ENCODE data around the gene MKKS.

Gene MKKS

GRCh38 chr20:10433623-10434466 lies at the start of gene MKKS:
Gene MKKS, minus strand, starts transcription at chr20:10434222. Its CDS starts 20,708 bp downstream, at chr20:10413514.
- peak; percentile 64 to 66 (median 65) for DNase-seq (ENCODE audit: low read depth in 2 of 3, low spot score in 2 of 3)

DNA sequence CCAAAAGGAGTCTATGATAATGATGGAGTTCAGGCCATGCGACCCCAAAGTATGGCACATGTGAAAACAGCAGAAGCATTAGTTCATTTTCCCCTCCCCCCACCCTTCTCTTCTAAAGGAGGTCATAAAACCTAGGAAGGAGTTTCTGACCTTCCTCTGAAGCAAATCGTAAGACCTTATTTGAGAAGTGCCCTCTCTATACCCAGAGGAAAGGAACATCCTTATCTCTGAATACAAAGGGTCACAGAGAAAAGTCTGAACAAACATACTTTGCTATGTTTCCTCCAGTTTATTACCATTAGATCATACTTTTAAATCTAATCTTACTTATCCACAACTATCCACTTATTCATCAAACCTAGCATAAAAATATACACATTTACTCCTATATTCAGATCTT lies 49.7 kb upstream of the MKKS start:
- DNase-seq (ENCODE audit: low read depth in 2 of 3, low spot score in 2 of 3) = no peak

GRCh38 chr20:10481676-10482075 lies 47.7 kb upstream of the MKKS start:
- DNase-seq (ENCODE audit: low read depth in 2 of 3, low spot score in 2 of 3) = no peak

- no peak for DNase-seq (ENCODE audit: low read depth in 2 of 3, low spot score in 2 of 3)
Observed at GRCh38 chr20:10478930-10479329, 44.9 kb upstream of the MKKS start.

GRCh38 chr20:10478205-10478604 lies 44.2 kb upstream of the MKKS start:
- DNase-seq (ENCODE audit: low read depth in 2 of 3, low spot score in 2 of 3) = no peak

- DNase-seq (ENCODE audit: low read depth in 2 of 3, low spot score in 2 of 3) = no peak
Observed at GRCh38 chr20:10476319-10476724, 42.3 kb upstream of the MKKS start.

DNA sequence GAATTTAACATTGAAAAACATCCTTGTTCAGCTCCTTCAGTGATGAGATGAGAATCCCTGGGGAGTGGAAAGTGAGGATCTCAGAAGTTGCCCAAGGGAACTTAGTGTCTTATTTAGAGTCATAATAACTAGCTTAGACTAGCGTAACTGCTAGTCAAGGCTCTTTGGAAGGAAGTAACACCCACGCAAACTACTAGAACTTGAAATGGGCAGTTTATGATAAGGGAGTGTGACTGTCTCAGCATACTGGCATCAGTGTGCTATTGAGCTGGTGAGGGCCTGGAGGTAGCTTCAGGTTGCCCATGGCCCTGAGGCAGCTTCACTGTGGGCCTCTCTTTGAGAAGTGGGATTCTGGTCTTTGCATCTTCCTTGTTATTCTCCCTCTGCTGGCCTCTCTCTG lies 41.2 kb upstream of the MKKS start:
- DNase-seq (ENCODE audit: low read depth in 2 of 3, low spot score in 2 of 3) = no peak

DNA sequence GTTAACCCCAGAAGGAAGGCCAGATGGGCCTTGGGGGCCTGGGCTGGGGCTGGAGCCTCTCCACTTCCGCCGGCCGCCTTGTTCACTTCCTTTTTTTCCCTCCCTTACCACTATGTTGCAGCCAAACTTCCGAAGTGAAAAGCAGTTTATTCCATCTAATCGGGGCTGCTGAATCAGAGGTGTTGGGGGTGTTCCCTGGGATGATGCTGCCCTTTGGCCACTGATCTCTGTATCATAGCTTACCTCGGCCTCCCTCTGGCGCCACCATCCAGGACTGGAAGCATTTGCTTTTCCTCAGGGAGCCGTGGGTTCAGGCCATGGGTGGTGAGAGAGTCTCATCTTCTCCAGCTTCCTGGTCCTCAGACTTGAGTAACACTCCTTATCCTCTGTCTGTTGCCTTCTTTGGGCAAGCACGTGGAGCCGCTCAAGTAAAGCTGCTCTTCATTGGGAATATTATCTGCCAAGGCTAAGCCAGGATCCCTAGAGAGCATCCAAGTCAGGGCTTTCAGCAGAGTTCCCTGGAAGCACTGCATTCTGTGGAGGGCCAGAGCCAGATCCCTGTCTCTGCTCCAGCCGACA lies 40.7 kb upstream of the MKKS start:
- DNase-seq (ENCODE audit: low read depth in 2 of 3, low spot score in 2 of 3) = no peak

- no peak for DNase-seq (ENCODE audit: low read depth in 2 of 3, low spot score in 2 of 3)
Observed at GRCh38 chr20:10472871-10473270, 38.8 kb upstream of the MKKS start.

DNA sequence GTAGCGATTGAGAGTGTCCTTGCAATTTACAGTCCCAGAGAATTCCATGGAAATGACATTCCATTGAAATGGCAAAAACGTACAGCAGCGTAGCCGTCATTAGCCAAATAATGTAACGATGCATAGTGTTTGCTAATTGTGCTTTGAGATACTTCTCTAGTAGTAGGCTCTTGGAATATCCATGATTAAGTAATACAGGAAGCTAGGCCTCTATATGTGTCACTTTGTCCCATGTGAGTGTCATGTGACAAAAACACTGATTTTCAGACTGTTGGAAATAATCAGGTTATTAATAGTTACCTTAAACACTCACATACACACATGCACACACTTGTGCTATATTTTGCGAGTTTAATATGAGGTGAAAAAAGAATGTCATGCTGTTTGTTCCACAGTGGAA lies 36.3 kb upstream of the MKKS start:
- DNase-seq (ENCODE audit: low read depth in 2 of 3, low spot score in 2 of 3) = no peak

DNA sequence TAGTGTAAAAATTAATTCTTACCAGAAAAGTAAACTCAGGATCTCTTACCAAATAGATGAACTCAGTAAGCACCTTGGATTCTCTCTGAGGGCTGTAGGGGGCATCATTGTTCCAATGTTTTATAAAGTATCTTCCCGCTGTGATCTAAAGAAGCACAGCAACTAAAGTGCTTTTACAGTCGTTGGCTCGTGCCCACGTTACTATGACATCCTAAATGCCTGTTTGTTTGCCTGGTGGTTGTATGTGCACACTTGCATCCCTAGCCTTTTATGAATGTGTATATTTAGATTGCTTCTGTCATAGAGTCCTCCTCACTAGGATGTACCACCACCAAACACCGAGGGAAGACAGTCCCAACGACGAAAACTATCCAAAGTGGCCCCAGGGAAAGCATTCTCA lies 35.6 kb upstream of the MKKS start:
- no peak for DNase-seq (ENCODE audit: low read depth in 2 of 3, low spot score in 2 of 3)

DNA sequence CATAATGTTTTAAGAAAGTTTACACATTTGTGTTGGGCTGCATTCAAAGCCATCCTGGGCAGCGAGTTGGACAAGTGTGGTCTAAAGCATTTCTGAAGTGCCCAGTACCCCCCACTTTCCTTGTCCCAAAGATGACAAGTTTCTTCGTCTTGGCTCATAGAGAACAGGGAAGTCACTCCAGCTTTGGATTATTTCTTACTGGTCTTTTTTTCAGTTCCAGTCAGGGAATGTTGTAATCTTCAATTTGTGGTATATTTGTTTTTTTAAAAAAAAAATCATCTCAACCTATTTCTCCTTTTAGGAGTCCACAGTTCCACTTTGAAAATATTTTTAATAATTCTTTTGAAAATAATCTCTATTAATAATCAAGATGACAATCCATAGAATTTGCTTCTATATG lies 35.0 kb upstream of the MKKS start:
- DNase-seq (ENCODE audit: low read depth in 2 of 3, low spot score in 2 of 3) = no peak

DNA sequence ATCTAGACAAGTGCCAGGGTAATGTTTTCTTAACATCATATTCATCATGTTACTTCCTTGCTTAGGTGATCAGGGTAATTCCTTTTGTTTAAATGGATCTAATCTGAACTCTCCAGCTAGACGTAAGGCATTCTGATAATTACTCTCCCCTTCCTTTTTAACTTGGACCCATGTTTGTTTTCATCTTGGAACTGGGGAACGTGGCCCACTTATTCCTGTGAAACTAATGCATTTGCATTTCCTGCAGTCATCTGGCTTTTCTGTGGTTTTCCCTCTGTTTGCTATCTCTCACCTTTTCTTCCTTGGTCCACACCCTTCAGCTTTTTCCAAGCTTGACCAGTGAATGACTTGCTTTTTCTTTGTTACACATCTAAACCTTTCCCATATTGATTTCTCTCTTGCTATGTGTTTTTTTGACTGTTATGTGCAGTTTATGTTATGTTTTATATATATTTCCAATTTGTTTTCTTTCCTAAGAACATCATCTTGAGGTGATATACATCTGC lies 34.4 kb upstream of the MKKS start:
- DNase-seq (ENCODE audit: low read depth in 2 of 3, low spot score in 2 of 3) = no peak

GRCh38 chr20:10467681-10468339 lies 33.8 kb upstream of the MKKS start:
- no peak for DNase-seq (ENCODE audit: low read depth in 2 of 3, low spot score in 2 of 3)

GRCh38 chr20:10466855-10467254 lies 32.8 kb upstream of the MKKS start:
- no peak for DNase-seq (ENCODE audit: low read depth in 2 of 3, low spot score in 2 of 3)

GRCh38 chr20:10466325-10466724 lies 32.3 kb upstream of the MKKS start:
- no peak for DNase-seq (ENCODE audit: low read depth in 2 of 3, low spot score in 2 of 3)

- no peak for DNase-seq (ENCODE audit: low read depth in 2 of 3, low spot score in 2 of 3)
Observed at GRCh38 chr20:10465135-10465534, 31.1 kb upstream of the MKKS start.

DNA sequence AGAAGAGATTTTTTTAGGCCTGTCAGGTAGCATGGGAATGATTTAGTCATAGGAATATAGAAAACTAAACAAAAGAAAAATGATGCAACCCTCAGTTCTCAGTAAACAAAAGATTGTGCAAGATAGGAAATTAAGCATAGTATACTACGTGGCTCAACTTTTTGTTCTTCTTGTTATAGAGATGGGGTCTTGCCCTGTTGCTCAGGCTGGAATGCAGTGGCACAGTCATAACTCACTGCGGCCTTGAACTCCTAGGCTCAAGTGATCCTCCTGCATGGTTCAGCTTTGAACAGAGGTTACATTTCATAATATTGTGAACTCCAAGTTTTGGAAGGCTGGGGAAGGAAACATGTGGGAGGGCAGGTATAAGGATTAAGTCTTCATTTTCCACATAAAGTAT lies 29.6 kb upstream of the MKKS start:
- no peak for DNase-seq (ENCODE audit: low read depth in 2 of 3, low spot score in 2 of 3)

DNA sequence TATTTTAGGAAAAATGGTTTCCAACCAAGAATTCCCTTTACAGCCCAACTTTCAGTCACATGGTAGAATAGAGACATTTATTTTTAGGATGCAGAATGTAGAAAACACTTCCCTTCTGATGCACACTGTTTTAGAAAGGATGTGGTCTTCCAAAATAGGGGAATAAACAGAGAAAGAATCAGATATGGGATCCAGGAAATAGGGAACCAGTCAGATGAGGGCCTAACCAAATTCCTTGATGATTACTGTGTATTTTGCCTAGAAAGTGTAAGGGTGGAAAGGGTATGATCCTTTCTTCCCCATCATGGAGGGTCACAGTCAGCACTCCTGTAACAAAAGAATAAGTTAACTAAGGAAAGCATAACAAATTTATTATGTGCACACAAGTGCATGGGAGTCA lies 28.5 kb upstream of the MKKS start:
- DNase-seq (ENCODE audit: low read depth in 2 of 3, low spot score in 2 of 3) = no peak

- no peak for DNase-seq (ENCODE audit: low read depth in 2 of 3, low spot score in 2 of 3)
Observed at GRCh38 chr20:10461495-10461894, 27.5 kb upstream of the MKKS start.

DNA sequence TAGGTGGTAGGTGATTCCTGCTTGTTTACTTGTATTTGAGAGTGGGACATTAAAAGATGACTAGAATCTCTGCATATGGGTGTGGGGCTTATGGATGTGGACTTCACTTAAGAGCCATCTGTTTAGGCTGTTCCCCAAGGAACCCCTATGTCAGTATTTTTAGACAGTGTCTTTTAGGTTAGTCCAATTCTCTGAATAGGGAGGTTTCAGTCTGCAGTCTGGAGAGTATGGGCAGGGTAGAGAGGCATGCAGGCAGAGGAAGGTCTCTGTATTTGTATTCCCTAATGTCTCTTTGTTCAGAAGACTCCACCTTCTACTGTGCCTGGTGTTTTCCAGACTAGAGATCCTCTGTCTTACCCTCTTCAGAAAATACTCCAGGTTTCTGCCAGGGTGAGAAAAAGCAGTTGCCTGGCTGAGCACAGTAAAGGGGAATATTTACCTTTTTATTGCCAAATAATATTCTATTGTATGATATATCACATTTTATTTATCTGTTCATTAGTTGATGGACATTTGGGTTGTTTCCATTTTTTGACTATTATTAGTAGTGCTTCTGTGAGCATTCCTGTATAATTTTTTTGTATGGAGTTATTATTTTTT lies 20.2 kb upstream of the MKKS start:
- DNase-seq (ENCODE audit: low read depth in 2 of 3, low spot score in 2 of 3) = no peak

- DNase-seq (ENCODE audit: low read depth in 2 of 3, low spot score in 2 of 3) = no peak
Observed at GRCh38 chr20:10453241-10453640, 19.2 kb upstream of the MKKS start.
